OCI-LY3 (cell line): ENCODE results near the gene LDB2.

Experiments
- EZH2phosphoT487 ChIP-seq: fragments of 200-600 bp; shearing (Covaris generic); IDR thresholded peaks from 2 replicates; pipeline ENCODE4 v1.6.1; 2018; ENCODE audit warnings: antibody characterized with exemption, mixed run types, low read depth
- TF ChIP-seq, protein P1 (sequence below): fragments of 200-600, 300-600 bp; sonication (generic); IDR thresholded peaks from 2 replicates; pipeline ENCODE4 v1.5.1; 2014; ENCODE audit warnings: antibody characterized with exemption, low read length, low read depth

DNA sequence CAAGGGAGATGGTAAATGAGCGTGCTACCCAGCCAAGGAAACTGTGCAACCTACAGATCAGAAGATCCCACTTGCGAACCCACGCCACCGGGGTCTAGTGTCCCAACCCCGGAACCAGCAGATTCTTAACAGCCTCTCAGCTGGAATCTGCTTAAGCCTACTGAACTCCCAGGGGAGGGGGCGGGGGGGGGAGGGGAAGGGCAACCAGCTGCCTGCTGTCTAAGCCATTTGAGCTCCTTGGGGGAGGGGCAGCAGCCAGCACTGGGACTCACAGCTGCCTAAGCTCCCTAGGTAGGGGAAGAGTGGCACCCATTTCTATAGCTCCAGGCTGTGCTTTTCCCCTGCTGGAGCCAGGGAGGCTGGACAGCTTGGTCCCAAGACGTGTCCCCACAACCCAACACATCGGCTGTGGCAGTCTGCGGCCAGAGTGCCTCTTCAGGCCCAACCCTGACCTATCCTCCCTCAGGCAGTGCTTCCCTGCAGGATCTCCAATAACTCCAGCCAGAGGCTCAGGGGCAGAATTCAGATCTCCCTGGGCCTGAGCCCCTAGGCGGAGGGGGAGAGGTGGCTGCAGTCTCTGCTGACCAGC is 289.2 kb downstream of the LDB2 start:
- TF ChIP-seq, protein P1, sequence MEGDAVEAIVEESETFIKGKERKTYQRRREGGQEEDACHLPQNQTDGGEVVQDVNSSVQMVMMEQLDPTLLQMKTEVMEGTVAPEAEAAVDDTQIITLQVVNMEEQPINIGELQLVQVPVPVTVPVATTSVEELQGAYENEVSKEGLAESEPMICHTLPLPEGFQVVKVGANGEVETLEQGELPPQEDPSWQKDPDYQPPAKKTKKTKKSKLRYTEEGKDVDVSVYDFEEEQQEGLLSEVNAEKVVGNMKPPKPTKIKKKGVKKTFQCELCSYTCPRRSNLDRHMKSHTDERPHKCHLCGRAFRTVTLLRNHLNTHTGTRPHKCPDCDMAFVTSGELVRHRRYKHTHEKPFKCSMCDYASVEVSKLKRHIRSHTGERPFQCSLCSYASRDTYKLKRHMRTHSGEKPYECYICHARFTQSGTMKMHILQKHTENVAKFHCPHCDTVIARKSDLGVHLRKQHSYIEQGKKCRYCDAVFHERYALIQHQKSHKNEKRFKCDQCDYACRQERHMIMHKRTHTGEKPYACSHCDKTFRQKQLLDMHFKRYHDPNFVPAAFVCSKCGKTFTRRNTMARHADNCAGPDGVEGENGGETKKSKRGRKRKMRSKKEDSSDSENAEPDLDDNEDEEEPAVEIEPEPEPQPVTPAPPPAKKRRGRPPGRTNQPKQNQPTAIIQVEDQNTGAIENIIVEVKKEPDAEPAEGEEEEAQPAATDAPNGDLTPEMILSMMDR: no peak
- no peak for TF ChIP-seq EZH2phosphoT487
